Naive thymus-derived CD4-positive, alpha-beta T cell (primary cell): ENCODE results near the gene AGAP1. TPM values are rescaled to one million over a fixed set of nuclear protein-coding genes. Genes with fewer than 3 reads are reported as not detected.

Source experiments
- ATAC-seq: fragments of 150-1000 bp; cut with Tn5 transposase; 2 replicates; pipeline ENCODE4 v1.10.0; 2021; ENCODE audit warnings: mild to moderate bottlenecking, moderate library complexity
- CTCF ChIA-PET: fragments of 350-600 bp; sonication (Branson Sonifier 250); formaldehyde crosslinking; loops from one replicate; lab custom pipeline; 2021; ENCODE audit warnings: antibody characterized with exemption; lab: Charles Lee
- POLR2A ChIA-PET: fragments of 350-600 bp; sonication (Branson Sonifier 250); formaldehyde crosslinking; loops from one replicate; lab custom pipeline; 2021; ENCODE audit warnings: antibody characterized with exemption, inconsistent platforms; lab: Charles Lee
- DNase-seq, 9 donors: peaks; one replicate each; pipeline versions ENCODE4 v3.0.0 to v3.0.0-alpha.2; 2020 to 2022; ENCODE audit warnings: mixed read lengths in 1 of 9
- H3K27ac ChIP-seq: one replicate; pipeline ENCODE4 v1.7.0; 2013; ENCODE audit warnings: mild to moderate bottlenecking, low read depth, low read length, moderate library complexity
- H3K27me3 ChIP-seq, 2 donors: one replicate each; pipeline ENCODE4 v1.7.0; 2013; ENCODE audit warnings: low read length in 2 of 2, mild to moderate bottlenecking in 2 of 2, moderate library complexity in 2 of 2; ENCODE audit not compliant: control insufficient read depth in 2 of 2, insufficient read depth in 2 of 2
- H3K36me3 ChIP-seq, 3 experiments: 1 replicate in 2 of 3; 2 replicates in 1 of 3; pipeline ENCODE4 v1.7.0; 2013; ENCODE audit warnings: low read length in 3 of 3, mild to moderate bottlenecking in 3 of 3, moderate library complexity in 1 of 3; ENCODE audit not compliant: insufficient read depth in 3 of 3, control insufficient read depth in 2 of 3
- H3K4me1 ChIP-seq, 2 donors: one replicate each; pipeline ENCODE4 v1.7.0; 2013; ENCODE audit warnings: low read length in 2 of 2, mild to moderate bottlenecking in 2 of 2, moderate library complexity in 1 of 2; ENCODE audit not compliant: control insufficient read depth in 2 of 2, insufficient read depth in 2 of 2
- H3K4me3 ChIP-seq: 2 replicates; pipeline ENCODE4 v1.7.0; 2013; ENCODE audit warnings: mild to moderate bottlenecking, low read length
- H3K9me3 ChIP-seq, 3 experiments: 1 replicate in 2 of 3; 2 replicates in 1 of 3; pipeline ENCODE4 v1.7.0; 2013; ENCODE audit warnings: low read length in 3 of 3; ENCODE audit not compliant: control insufficient read depth in 2 of 3
- H3K27ac Mint-ChIP-seq, 9 donors: one replicate each; pipeline ENCODE4 v1.8.0; 2020 to 2022; ENCODE audit warnings: mixed read lengths in 9 of 9, mild to moderate bottlenecking in 8 of 9, moderate library complexity in 5 of 9, inconsistent platforms in 2 of 9
- H3K27me3 Mint-ChIP-seq, 5 donors: one replicate each; pipeline ENCODE4 v1.8.0; 2021 to 2022; ENCODE audit warnings: mixed read lengths in 5 of 5, mild to moderate bottlenecking in 1 of 5
- H3K36me3 Mint-ChIP-seq, 5 donors: one replicate each; pipeline ENCODE4 v1.8.0; 2020 to 2022; ENCODE audit warnings: mixed read lengths in 5 of 5, mild to moderate bottlenecking in 3 of 5, inconsistent platforms in 1 of 5
- H3K4me1 Mint-ChIP-seq, 7 donors: one replicate each; pipeline ENCODE4 v1.8.0; 2020 to 2022; ENCODE audit warnings: mixed read lengths in 7 of 7, mild to moderate bottlenecking in 3 of 7, inconsistent platforms in 1 of 7
- H3K4me3 Mint-ChIP-seq, 10 donors: one replicate each; pipeline ENCODE4 v1.8.0; 2020 to 2022; ENCODE audit warnings: mild to moderate bottlenecking in 10 of 10, mixed read lengths in 10 of 10, moderate library complexity in 6 of 10, inconsistent platforms in 2 of 10
- H3K9me3 Mint-ChIP-seq, 11 donors: one replicate each; pipeline ENCODE4 v1.8.0; 2020 to 2022; ENCODE audit warnings: mixed read lengths in 11 of 11, mild to moderate bottlenecking in 4 of 11, inconsistent platforms in 1 of 11, moderate library complexity in 1 of 11
- intact Hi-C, 2 donors: fragments of 100-400 bp; cut with micrococcal nuclease; formaldehyde crosslinking; loops; one replicate each; pipeline ENCODE4 v1.15.1; 2023
- polyA plus RNA-seq, 2 donors: library from polyadenylated mRNA; unstranded; fragments of 300-500 nt; fragmentation: Illumina TruSeq; gene quantifications; one replicate each; pipeline ENCODE4 v1.2.3, GENCODE V29; 2021
- total RNA-seq, 6 experiments: library from RNA in 5 of 6; stranded (reverse) in 5 of 6; gene quantifications; 1 replicate in 5 of 6; 2 replicates in 1 of 6; pipeline ENCODE4 v1.2.3 and lab custom pipeline; 2021 to 2026

Gene AGAP1
- total and polyA plus RNA-seq, 7 experiments from 2014 or later: 0.35 to 9.6 (median 0.85) TPM; not detected in 2

GRCh38 chr2:236025892-236026291 lies 532.0 kb downstream of the AGAP1 start:
- peaks cover 0 to 15% (median 0%) of the 10 kb centered on the region in 5 donors for H3K27me3 Mint-ChIP-seq
- DNase-seq (no peak), ATAC-seq (peak; percentile 6)
- ChIA-PET CTCF (no interaction called here), POLR2A (no interaction called here)
- no peak overlapping the region for H3K27ac Mint-ChIP-seq
- H3K4me3 ChIP-seq: no peak overlapping the region
- H3K27me3 ChIP-seq: no peaks in the 10 kb centered on the region
- H3K4me3 Mint-ChIP-seq: no peak overlapping the region
- peaks cover 0 to 13% (median 0%) of the 10 kb centered on the region in 11 donors for H3K9me3 Mint-ChIP-seq
- no peaks in the 10 kb centered on the region for H3K4me1 ChIP-seq
- H3K36me3 Mint-ChIP-seq: no peaks in the 10 kb centered on the region
- H3K4me1 Mint-ChIP-seq: no peaks in the 10 kb centered on the region
- no peaks in the 10 kb centered on the region for H3K9me3 ChIP-seq
- H3K36me3 ChIP-seq: no peaks in the 10 kb centered on the region
- intact Hi-C loops: no loop called here
- no peak overlapping the region for H3K27ac ChIP-seq

- Mint-ChIP-seq H3K36me3 (no peaks in the 10 kb centered on the region), H3K27me3 (peaks cover 0 to 15% (median 0%) of the 10 kb centered on the region in 5 donors), H3K4me3 (no peak overlapping the region), H3K9me3 (peaks cover 0 to 16% (median 0%) of the 10 kb centered on the region in 11 donors), H3K27ac (no peak overlapping the region), H3K4me1 (no peaks in the 10 kb centered on the region)
- H3K36me3 ChIP-seq: no peaks in the 10 kb centered on the region
- ATAC-seq: no peak
- no peak overlapping the region for H3K27ac ChIP-seq
- no peaks in the 10 kb centered on the region for H3K4me1 ChIP-seq
- POLR2A ChIA-PET: no interaction called here
- no peaks in the 10 kb centered on the region for H3K27me3 ChIP-seq
- no peak for DNase-seq
- H3K4me3 ChIP-seq: no peak overlapping the region
- no peaks in the 10 kb centered on the region for H3K9me3 ChIP-seq
- CTCF ChIA-PET: no interaction called here
- intact Hi-C loops: no loop called here
These were observed 533.0 kb downstream of the AGAP1 start for GRCh38 chr2:236026841-236027240.

GRCh38 chr2:236028066-236028465 lies 534.2 kb downstream of the AGAP1 start:
- Histone ChIP-seq H3K27ac (no peak overlapping the region), H3K36me3 (no peaks in the 10 kb centered on the region), H3K9me3 (no peaks in the 10 kb centered on the region), H3K4me3 (no peak overlapping the region), H3K27me3 (no peaks in the 10 kb centered on the region), H3K4me1 (no peaks in the 10 kb centered on the region)
- DNase-seq: no peak
- intact Hi-C loops: no loop called here
- CTCF ChIA-PET: no interaction called here
- Mint-ChIP-seq H3K9me3 (peaks cover 0 to 16% (median 0%) of the 10 kb centered on the region in 11 donors), H3K36me3 (no peaks in the 10 kb centered on the region), H3K27ac (no peak overlapping the region), H3K4me1 (no peaks in the 10 kb centered on the region), H3K4me3 (no peak overlapping the region), H3K27me3 (peaks cover 0 to 22% (median 0%) of the 10 kb centered on the region in 5 donors)
- ATAC-seq: no peak
- POLR2A ChIA-PET: no interaction called here

GRCh38 chr2:236033462-236033861 lies 539.6 kb downstream of the AGAP1 start:
- Histone ChIP-seq H3K4me1 (no peaks in the 10 kb centered on the region), H3K27me3 (no peaks in the 10 kb centered on the region), H3K9me3 (no peaks in the 10 kb centered on the region), H3K27ac (no peak overlapping the region), H3K4me3 (no peak overlapping the region), H3K36me3 (no peaks in the 10 kb centered on the region)
- Mint-ChIP-seq H3K4me3 (no peak overlapping the region), H3K9me3 (peaks cover 0 to 16% (median 0%) of the 10 kb centered on the region in 11 donors), H3K27me3 (peaks cover 0 to 11% (median 0%) of the 10 kb centered on the region in 5 donors), H3K27ac (no peak overlapping the region), H3K4me1 (no peaks in the 10 kb centered on the region), H3K36me3 (no peaks in the 10 kb centered on the region)
- ChIA-PET CTCF (no interaction called here), POLR2A (no interaction called here)
- intact Hi-C loops: no loop called here
- no peak for ATAC-seq
- no peak for DNase-seq

GRCh38 chr2:236034974-236035373 lies 541.1 kb downstream of the AGAP1 start:
- Mint-ChIP-seq H3K9me3 (peaks cover 0 to 11% (median 0%) of the 10 kb centered on the region in 11 donors), H3K27ac (no peak overlapping the region), H3K4me1 (no peaks in the 10 kb centered on the region), H3K36me3 (no peaks in the 10 kb centered on the region), H3K27me3 (peaks cover 0 to 7% (median 0%) of the 10 kb centered on the region in 5 donors), H3K4me3 (no peak overlapping the region)
- POLR2A ChIA-PET: no interaction called here
- CTCF ChIA-PET: no interaction called here
- Histone ChIP-seq H3K27ac (no peak overlapping the region), H3K27me3 (no peaks in the 10 kb centered on the region), H3K4me1 (no peaks in the 10 kb centered on the region), H3K36me3 (no peaks in the 10 kb centered on the region), H3K9me3 (no peaks in the 10 kb centered on the region), H3K4me3 (no peak overlapping the region)
- DNase-seq (no peak), ATAC-seq (no peak)
- intact Hi-C loops: no loop called here

- Histone ChIP-seq H3K4me1 (no peaks in the 10 kb centered on the region), H3K36me3 (no peaks in the 10 kb centered on the region), H3K27ac (no peak overlapping the region), H3K27me3 (no peaks in the 10 kb centered on the region), H3K4me3 (no peak overlapping the region), H3K9me3 (no peaks in the 10 kb centered on the region)
- intact Hi-C loops: no loop called here
- no peak overlapping the region for H3K27ac Mint-ChIP-seq
- H3K36me3 Mint-ChIP-seq: no peaks in the 10 kb centered on the region
- peaks cover 0 to 6% (median 0%) of the 10 kb centered on the region in 11 donors for H3K9me3 Mint-ChIP-seq
- ATAC-seq (no peak), DNase-seq (no peak)
- H3K4me3 Mint-ChIP-seq: no peak overlapping the region
- ChIA-PET POLR2A (no interaction called here), CTCF (interaction anchor here (0.7 kb wide), 1 partner anchor 283 kb away, joined by 3 read pairs; no protein-coding TSS in a partner anchor)
- H3K4me1 Mint-ChIP-seq: no peaks in the 10 kb centered on the region
- H3K27me3 Mint-ChIP-seq: peaks cover 0 to 12% (median 0%) of the 10 kb centered on the region in 5 donors
These were observed 542.2 kb downstream of the AGAP1 start for GRCh38 chr2:236036045-236036444.

- Mint-ChIP-seq H3K4me1 (no peaks in the 10 kb centered on the region), H3K9me3 (no peaks in the 10 kb centered on the region), H3K27me3 (peaks cover 0 to 15% (median 0%) of the 10 kb centered on the region in 5 donors), H3K36me3 (no peaks in the 10 kb centered on the region), H3K27ac (no peak overlapping the region), H3K4me3 (no peak overlapping the region)
- H3K4me1 ChIP-seq: no peaks in the 10 kb centered on the region
- DNase-seq (no peak), ATAC-seq (no peak)
- intact Hi-C loops: no loop called here
- CTCF ChIA-PET: no interaction called here
- POLR2A ChIA-PET: no interaction called here
- H3K4me3 ChIP-seq: no peak overlapping the region
- no peaks in the 10 kb centered on the region for H3K36me3 ChIP-seq
- H3K27ac ChIP-seq: no peak overlapping the region
- no peaks in the 10 kb centered on the region for H3K27me3 ChIP-seq
- no peaks in the 10 kb centered on the region for H3K9me3 ChIP-seq
These were observed 544.3 kb downstream of the AGAP1 start for GRCh38 chr2:236038096-236038495.
